Measurements from ENCODE around the gene TCF4.

DNA sequence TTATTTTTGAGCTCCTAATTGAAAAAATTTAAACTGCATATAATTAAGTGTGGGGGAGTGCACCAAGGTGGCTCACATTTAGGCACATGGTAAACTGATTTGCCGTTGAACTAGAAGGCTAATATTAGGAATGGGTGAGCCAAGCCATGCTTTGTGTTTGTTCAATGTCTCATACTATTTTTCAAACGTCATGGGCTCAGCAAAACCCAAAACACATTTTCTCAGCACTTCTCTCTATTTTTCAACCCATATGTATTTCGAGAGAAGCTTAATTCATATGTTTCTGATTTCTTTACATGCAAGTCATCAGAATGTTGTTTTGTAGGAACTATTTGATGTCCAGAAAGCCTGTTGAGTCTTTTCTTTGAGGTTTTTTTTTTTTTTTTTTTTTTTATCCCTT, 291.2 kb downstream of the TCF4 start:
- TF ChIP-seq, protein P1, sequence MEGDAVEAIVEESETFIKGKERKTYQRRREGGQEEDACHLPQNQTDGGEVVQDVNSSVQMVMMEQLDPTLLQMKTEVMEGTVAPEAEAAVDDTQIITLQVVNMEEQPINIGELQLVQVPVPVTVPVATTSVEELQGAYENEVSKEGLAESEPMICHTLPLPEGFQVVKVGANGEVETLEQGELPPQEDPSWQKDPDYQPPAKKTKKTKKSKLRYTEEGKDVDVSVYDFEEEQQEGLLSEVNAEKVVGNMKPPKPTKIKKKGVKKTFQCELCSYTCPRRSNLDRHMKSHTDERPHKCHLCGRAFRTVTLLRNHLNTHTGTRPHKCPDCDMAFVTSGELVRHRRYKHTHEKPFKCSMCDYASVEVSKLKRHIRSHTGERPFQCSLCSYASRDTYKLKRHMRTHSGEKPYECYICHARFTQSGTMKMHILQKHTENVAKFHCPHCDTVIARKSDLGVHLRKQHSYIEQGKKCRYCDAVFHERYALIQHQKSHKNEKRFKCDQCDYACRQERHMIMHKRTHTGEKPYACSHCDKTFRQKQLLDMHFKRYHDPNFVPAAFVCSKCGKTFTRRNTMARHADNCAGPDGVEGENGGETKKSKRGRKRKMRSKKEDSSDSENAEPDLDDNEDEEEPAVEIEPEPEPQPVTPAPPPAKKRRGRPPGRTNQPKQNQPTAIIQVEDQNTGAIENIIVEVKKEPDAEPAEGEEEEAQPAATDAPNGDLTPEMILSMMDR (IDR thresholded peaks at IDR 0.05; ENCODE audit: insufficient read depth, low read length): no peak
- no peak for TF ChIP-seq GABPA (IDR thresholded peaks at IDR 0.05; ENCODE audit: low read depth)
- no peak for TF ChIP-seq POLR2AphosphoS5 (IDR thresholded peaks at IDR 0.05; ENCODE audit: low read depth)
- TF ChIP-seq, protein P2, sequence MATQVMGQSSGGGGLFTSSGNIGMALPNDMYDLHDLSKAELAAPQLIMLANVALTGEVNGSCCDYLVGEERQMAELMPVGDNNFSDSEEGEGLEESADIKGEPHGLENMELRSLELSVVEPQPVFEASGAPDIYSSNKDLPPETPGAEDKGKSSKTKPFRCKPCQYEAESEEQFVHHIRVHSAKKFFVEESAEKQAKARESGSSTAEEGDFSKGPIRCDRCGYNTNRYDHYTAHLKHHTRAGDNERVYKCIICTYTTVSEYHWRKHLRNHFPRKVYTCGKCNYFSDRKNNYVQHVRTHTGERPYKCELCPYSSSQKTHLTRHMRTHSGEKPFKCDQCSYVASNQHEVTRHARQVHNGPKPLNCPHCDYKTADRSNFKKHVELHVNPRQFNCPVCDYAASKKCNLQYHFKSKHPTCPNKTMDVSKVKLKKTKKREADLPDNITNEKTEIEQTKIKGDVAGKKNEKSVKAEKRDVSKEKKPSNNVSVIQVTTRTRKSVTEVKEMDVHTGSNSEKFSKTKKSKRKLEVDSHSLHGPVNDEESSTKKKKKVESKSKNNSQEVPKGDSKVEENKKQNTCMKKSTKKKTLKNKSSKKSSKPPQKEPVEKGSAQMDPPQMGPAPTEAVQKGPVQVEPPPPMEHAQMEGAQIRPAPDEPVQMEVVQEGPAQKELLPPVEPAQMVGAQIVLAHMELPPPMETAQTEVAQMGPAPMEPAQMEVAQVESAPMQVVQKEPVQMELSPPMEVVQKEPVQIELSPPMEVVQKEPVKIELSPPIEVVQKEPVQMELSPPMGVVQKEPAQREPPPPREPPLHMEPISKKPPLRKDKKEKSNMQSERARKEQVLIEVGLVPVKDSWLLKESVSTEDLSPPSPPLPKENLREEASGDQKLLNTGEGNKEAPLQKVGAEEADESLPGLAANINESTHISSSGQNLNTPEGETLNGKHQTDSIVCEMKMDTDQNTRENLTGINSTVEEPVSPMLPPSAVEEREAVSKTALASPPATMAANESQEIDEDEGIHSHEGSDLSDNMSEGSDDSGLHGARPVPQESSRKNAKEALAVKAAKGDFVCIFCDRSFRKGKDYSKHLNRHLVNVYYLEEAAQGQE (IDR thresholded peaks at IDR 0.05; ENCODE audit: insufficient replicate concordance, low read depth): no peak

All from HL-60 (cell line).